GM10266 (cell line): ENCODE results near the gene AGPAT2.

ENCODE experiments used
- DNase-seq: peaks from one replicate; pipeline ENCODE4 v3.0.0; 2012; ENCODE audit errors: extremely low spot score
- CTCF ChIP-seq: IDR thresholded peaks from 2 replicates; pipeline ENCODE4 v1.5.1; 2012; ENCODE audit warnings: mild to moderate bottlenecking, low read depth; ENCODE audit not compliant: control insufficient read depth, insufficient read depth; ENCODE audit errors: missing control alignments

AGPAT2 gene

GRCh38 chr9:136676297-136676794, 10.9 kb downstream of the AGPAT2 start:
- no peak for DNase-seq
- no peak for TF ChIP-seq CTCF

- DNase-seq = no peak
- TF ChIP-seq CTCF = no peak
These were observed 11.6 kb downstream of the AGPAT2 start for GRCh38 chr9:136675477-136676296.

GRCh38 chr9:136674786-136675349, 12.4 kb downstream of the AGPAT2 start:
- DNase-seq = no peak
- TF ChIP-seq CTCF = no peak

GRCh38 chr9:136673975-136674785, 13.1 kb downstream of the AGPAT2 start:
- no peak for TF ChIP-seq CTCF
- no peak for DNase-seq

GRCh38 chr9:136673088-136673974, 13.9 kb downstream of the AGPAT2 start:
- no peak for DNase-seq

More at GRCh38 chr9:136673088-136673974, 13.9 kb downstream of the AGPAT2 start:
- TF ChIP-seq CTCF = no peak
